Trophoblast cell (in vitro differentiated cells and primary cell): Measurements from ENCODE around the gene CAMK1D.

Experiments
- DNase-seq, 2 donors: peaks; one replicate each; pipeline ENCODE4 v3.0.0-alpha.2; 2016
- H2AFZ ChIP-seq: 2 replicates; pipeline ENCODE4 v1.6.1; 2013; ENCODE audit warnings: low read length, moderate library complexity, mild to moderate bottlenecking; ENCODE audit not compliant: insufficient read depth, poor library complexity
- H2AK5ac ChIP-seq: 2 replicates; pipeline ENCODE4 v1.6.1; 2013; ENCODE audit warnings: mild to moderate bottlenecking, low read length
- H2BK120ac ChIP-seq: 2 replicates; pipeline ENCODE4 v1.6.1; 2013; ENCODE audit warnings: low read length, mild to moderate bottlenecking, moderate library complexity; ENCODE audit not compliant: insufficient read depth, poor library complexity
- H2BK12ac ChIP-seq: 2 replicates; pipeline ENCODE4 v1.6.1; 2013; ENCODE audit warnings: mild to moderate bottlenecking, low read length, moderate library complexity
- H2BK5ac ChIP-seq: 2 replicates; pipeline ENCODE4 v1.6.1; 2013; ENCODE audit warnings: low read length, low read depth, moderate library complexity, mild to moderate bottlenecking; ENCODE audit not compliant: poor library complexity
- H3K14ac ChIP-seq: 2 replicates; pipeline ENCODE4 v1.6.1; 2013; ENCODE audit warnings: mild to moderate bottlenecking, low read length
- H3K18ac ChIP-seq: 2 replicates; pipeline ENCODE4 v1.6.1; 2013; ENCODE audit warnings: mild to moderate bottlenecking, low read length
- H3K23ac ChIP-seq: 2 replicates; pipeline ENCODE4 v1.6.1; 2013; ENCODE audit warnings: low read length
- H3K27ac ChIP-seq: 2 replicates; pipeline ENCODE4 v1.5.1; 2013; ENCODE audit warnings: low read depth, mild to moderate bottlenecking, inconsistent platforms, low read length, moderate library complexity
- H3K27me3 ChIP-seq: 2 replicates; pipeline ENCODE4 v1.6.1; 2013; ENCODE audit warnings: inconsistent platforms, mild to moderate bottlenecking, low read length, moderate library complexity; ENCODE audit not compliant: insufficient read depth
- H3K36me3 ChIP-seq, 2 experiments: 1 replicate in 1 of 2; 2 replicates in 1 of 2; pipeline ENCODE4 v1.6.1; 2013; ENCODE audit warnings: low read length in 2 of 2, mild to moderate bottlenecking in 2 of 2, moderate library complexity in 1 of 2; ENCODE audit not compliant: insufficient read depth in 2 of 2, control insufficient read depth in 1 of 2
- H3K4ac ChIP-seq: 2 replicates; pipeline ENCODE4 v1.6.1; 2013; ENCODE audit warnings: low read depth, mild to moderate bottlenecking, low read length, moderate library complexity
- H3K4me1 ChIP-seq, 2 experiments: 1 replicate in 1 of 2; 2 replicates in 1 of 2; pipeline ENCODE4 v1.6.1; 2013; ENCODE audit warnings: low read length in 2 of 2, mild to moderate bottlenecking in 2 of 2, moderate library complexity in 1 of 2; ENCODE audit not compliant: insufficient read depth in 2 of 2, control insufficient read depth in 1 of 2
- H3K4me2 ChIP-seq: 2 replicates; pipeline ENCODE4 v1.6.1; 2013; ENCODE audit warnings: inconsistent platforms, mild to moderate bottlenecking, low read length, moderate library complexity
- H3K4me3 ChIP-seq: 2 replicates; pipeline ENCODE4 v1.5.1; 2013; ENCODE audit warnings: mild to moderate bottlenecking, low read depth, low read length, inconsistent platforms
- H3K79me1 ChIP-seq: one replicate; pipeline ENCODE4 v1.6.1; 2013; ENCODE audit warnings: low read length
- H3K79me2 ChIP-seq: 2 replicates; pipeline ENCODE4 v1.6.1; 2013; ENCODE audit warnings: low read length, mild to moderate bottlenecking; ENCODE audit not compliant: control insufficient read depth, insufficient read depth, poor library complexity
- H3K9ac ChIP-seq: 2 replicates; pipeline ENCODE4 v1.6.1; 2013; ENCODE audit warnings: mild to moderate bottlenecking, low read length
- H3K9me3 ChIP-seq: 2 replicates; pipeline ENCODE4 v1.6.1; 2013; ENCODE audit warnings: low read depth, mild to moderate bottlenecking, control low read depth, inconsistent platforms, low read length; ENCODE audit not compliant: insufficient read depth
- H4K12ac ChIP-seq: 2 replicates; pipeline ENCODE4 v1.6.1; 2013; ENCODE audit warnings: low read depth, mild to moderate bottlenecking, low read length, moderate library complexity
- H4K8ac ChIP-seq: 2 replicates; pipeline ENCODE4 v1.6.1; 2013; ENCODE audit warnings: low read depth, mild to moderate bottlenecking, low read length, moderate library complexity
- H4K91ac ChIP-seq: one replicate; pipeline ENCODE4 v1.6.1; 2013; ENCODE audit warnings: low read depth, mild to moderate bottlenecking, low read length, moderate library complexity
- WGBS: extraction: QIAGEN DNeasy Blood & Tissue Kit; methylation state at CpG from one replicate; pipeline ENCODE4 v1.1.7; 2013; ENCODE audit warnings: missing lambda C conversion rate; ENCODE audit not compliant: insufficient read length, insufficient coverage; ENCODE audit errors: extremely low coverage; 5-methylcytosine and 5-hydroxymethylcytosine counted together

The CAMK1D gene

GRCh38 chr10:12650122-12650521 lies 300.8 kb downstream of the CAMK1D start:
- Histone ChIP-seq H3K79me1 (no peaks in the 10 kb centered on the region), H2AK5ac (no peak overlapping the region), H3K4me3 (no peak overlapping the region), H3K23ac (no peak overlapping the region), H4K91ac (no peak overlapping the region), H3K36me3 (no peaks in the 10 kb centered on the region), H3K27ac (no peak overlapping the region), H3K4me2 (no peak overlapping the region), H4K12ac (no peak overlapping the region), H3K18ac (no peak overlapping the region), H4K8ac (no peak overlapping the region), H3K9ac (no peak overlapping the region), H2BK12ac (no peak overlapping the region), H2BK5ac (no peak overlapping the region), H3K79me2 (no peaks in the 10 kb centered on the region), H3K27me3 (no peaks in the 10 kb centered on the region), H2AFZ (no peak overlapping the region), H3K14ac (no peak overlapping the region), H3K9me3 (peaks cover 2% of the 10 kb centered on the region), H3K4ac (no peak overlapping the region), H3K4me1 (no peaks in the 10 kb centered on the region), H2BK120ac (no peak overlapping the region)
- no CpG with 5 or more reads among the region's 8 CpGs for WGBS
- no peak for DNase-seq

GRCh38 chr10:12650538-12651298 lies 301.4 kb downstream of the CAMK1D start:
- Histone ChIP-seq H2BK120ac (no peak overlapping the region), H3K27me3 (no peaks in the 10 kb centered on the region), H2BK12ac (no peak overlapping the region), H3K14ac (no peak overlapping the region), H3K9me3 (peaks cover 2% of the 10 kb centered on the region), H3K4me3 (no peak overlapping the region), H3K4ac (no peak overlapping the region), H2AK5ac (no peak overlapping the region), H2AFZ (no peak overlapping the region), H3K79me1 (no peaks in the 10 kb centered on the region), H3K4me1 (no peaks in the 10 kb centered on the region), H4K8ac (no peak overlapping the region), H3K27ac (no peak overlapping the region), H3K4me2 (no peak overlapping the region), H3K23ac (no peak overlapping the region), H2BK5ac (no peak overlapping the region), H3K18ac (no peak overlapping the region), H3K9ac (no peak overlapping the region), H4K12ac (no peak overlapping the region), H3K79me2 (no peaks in the 10 kb centered on the region), H4K91ac (no peak overlapping the region), H3K36me3 (no peaks in the 10 kb centered on the region)
- WGBS = no CpG with 5 or more reads among the region's 20 CpGs
- DNase-seq = no peak

GRCh38 chr10:12655940-12656339 lies 306.6 kb downstream of the CAMK1D start:
- peaks cover 2% of the 10 kb centered on the region for H3K9me3 ChIP-seq
- H2AFZ ChIP-seq = no peak overlapping the region
- H4K12ac ChIP-seq = no peak overlapping the region
- H3K4me1 ChIP-seq = no peaks in the 10 kb centered on the region
- no peak overlapping the region for H3K18ac ChIP-seq
- H3K9ac ChIP-seq = no peak overlapping the region
- H4K8ac ChIP-seq = no peak overlapping the region
- no peak overlapping the region for H3K4ac ChIP-seq
- H2AK5ac ChIP-seq = no peak overlapping the region
- no peak overlapping the region for H3K4me3 ChIP-seq
- no peak overlapping the region for H3K23ac ChIP-seq
- no peak overlapping the region for H2BK12ac ChIP-seq
- no peak overlapping the region for H3K14ac ChIP-seq
- H4K91ac ChIP-seq = no peak overlapping the region
- WGBS = no CpG with 5 or more reads among the region's 2 CpGs
- H3K79me1 ChIP-seq = no peaks in the 10 kb centered on the region
- H3K36me3 ChIP-seq = no peaks in the 10 kb centered on the region
- no peak overlapping the region for H2BK120ac ChIP-seq
- H3K79me2 ChIP-seq = no peaks in the 10 kb centered on the region
- DNase-seq = no peak
- H3K27ac ChIP-seq = no peak overlapping the region
- no peaks in the 10 kb centered on the region for H3K27me3 ChIP-seq
- no peak overlapping the region for H2BK5ac ChIP-seq
- H3K4me2 ChIP-seq = no peak overlapping the region

DNA sequence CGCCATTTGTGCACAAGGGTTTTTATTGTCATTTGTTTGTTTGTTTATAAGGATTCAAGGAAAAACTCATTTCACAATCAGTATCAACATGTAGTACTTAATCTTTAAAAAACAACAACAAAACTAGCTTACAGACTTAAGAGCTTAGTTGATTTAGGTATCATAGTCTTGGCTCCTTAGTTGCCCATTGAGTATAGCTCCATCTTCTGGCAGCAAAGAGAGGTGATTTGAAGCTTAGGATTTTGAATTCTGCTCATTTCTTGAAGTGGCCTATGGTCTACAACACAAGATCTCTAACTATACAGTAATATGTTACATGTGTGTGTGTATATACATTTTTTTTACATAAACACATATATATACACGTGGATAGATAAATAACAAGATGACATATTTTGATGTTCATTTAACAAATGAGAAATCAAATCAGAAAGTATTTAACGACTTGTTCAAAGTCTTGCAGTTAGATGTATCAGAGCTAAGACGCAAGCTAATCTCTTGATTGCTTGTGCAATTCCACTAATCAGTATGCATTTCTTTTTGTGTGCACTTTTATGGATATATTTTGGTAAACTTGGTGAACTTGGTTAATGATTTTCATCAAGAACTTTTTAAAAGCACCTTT lies 307.3 kb downstream of the CAMK1D start:
- H3K9ac ChIP-seq = no peak overlapping the region
- no peaks in the 10 kb centered on the region for H3K79me1 ChIP-seq
- no peak overlapping the region for H3K4me3 ChIP-seq
- H3K23ac ChIP-seq = no peak overlapping the region
- no peak overlapping the region for H4K12ac ChIP-seq
- no CpG with 5 or more reads among the region's 4 CpGs for WGBS
- no peak overlapping the region for H3K14ac ChIP-seq
- H4K91ac ChIP-seq = no peak overlapping the region
- H3K36me3 ChIP-seq = no peaks in the 10 kb centered on the region
- H2BK12ac ChIP-seq = no peak overlapping the region
- H3K4me1 ChIP-seq = no peaks in the 10 kb centered on the region
- H3K18ac ChIP-seq = no peak overlapping the region
- no peak overlapping the region for H2BK120ac ChIP-seq
- no peak overlapping the region for H2AK5ac ChIP-seq
- H3K27ac ChIP-seq = no peak overlapping the region
- H3K27me3 ChIP-seq = no peaks in the 10 kb centered on the region
- H3K4ac ChIP-seq = no peak overlapping the region
- H3K79me2 ChIP-seq = no peaks in the 10 kb centered on the region
- H2AFZ ChIP-seq = no peak overlapping the region
- no peak overlapping the region for H4K8ac ChIP-seq
- H2BK5ac ChIP-seq = no peak overlapping the region
- H3K4me2 ChIP-seq = no peak overlapping the region
- peak in 1 of 2 donors; percentile 77 for DNase-seq
- H3K9me3 ChIP-seq = peaks cover 2% of the 10 kb centered on the region
